NCI-H2171 (cell line): ENCODE results near the gene CASP9.

Source experiments
- DNase-seq: peaks from one replicate; lab custom pipeline; 2025; lab: John Stamatoyannopoulos, UW

CASP9 gene

GRCh38 chr1:15524021-15524282 lies at the start of gene CASP9:
CASP9 (minus strand) TSS chr1:15524215; CDS start chr1:15524200, 15 bp downstream.
- DNase-seq = no peak

GRCh38 chr1:15573477-15573876 lies 49.5 kb upstream of the CASP9 start:
- DNase-seq = no peak

- DNase-seq = no peak
These were observed 47.3 kb upstream of the CASP9 start for GRCh38 chr1:15571266-15571665.

- DNase-seq = no peak
These were observed 46.8 kb upstream of the CASP9 start for GRCh38 chr1:15570861-15571260.

GRCh38 chr1:15568387-15569073 lies 44.5 kb upstream of the CASP9 start:
- no peak for DNase-seq

- no peak for DNase-seq
These were observed 35.3 kb upstream of the CASP9 start for GRCh38 chr1:15559189-15559810.

- DNase-seq = no peak
These were observed 34.5 kb upstream of the CASP9 start for GRCh38 chr1:15558516-15558915.

- DNase-seq = no peak
These were observed 33.6 kb upstream of the CASP9 start for GRCh38 chr1:15557594-15557993.

GRCh38 chr1:15557008-15557407 lies 33.0 kb upstream of the CASP9 start:
- no peak for DNase-seq

GRCh38 chr1:15550573-15550972 lies 26.6 kb upstream of the CASP9 start:
- DNase-seq = no peak

GRCh38 chr1:15546641-15547040 lies 22.6 kb upstream of the CASP9 start:
- no peak for DNase-seq

- no peak for DNase-seq
These were observed 19.9 kb upstream of the CASP9 start for GRCh38 chr1:15543589-15544568.

- DNase-seq = no peak
These were observed 19.2 kb upstream of the CASP9 start for GRCh38 chr1:15543251-15543588.

- DNase-seq = no peak
These were observed 18.6 kb upstream of the CASP9 start for GRCh38 chr1:15542388-15543250.

GRCh38 chr1:15541231-15541792 lies 17.3 kb upstream of the CASP9 start:
- no peak for DNase-seq

GRCh38 chr1:15540186-15540585 lies 16.2 kb upstream of the CASP9 start:
- no peak for DNase-seq

GRCh38 chr1:15538771-15539170 lies 14.8 kb upstream of the CASP9 start:
- DNase-seq = no peak

- DNase-seq = no peak
These were observed 7.7 kb upstream of the CASP9 start for GRCh38 chr1:15531682-15532081.

- DNase-seq = no peak
These were observed 7.0 kb upstream of the CASP9 start for GRCh38 chr1:15531003-15531402.

GRCh38 chr1:15526490-15527339 lies 2.7 kb upstream of the CASP9 start, which contains the start of gene DNAJC16:
DNAJC16 (plus strand) TSS chr1:15526848; CDS start chr1:15529106, 2,258 bp downstream.
- peak; percentile 99 for DNase-seq

- DNase-seq = no peak
These were observed 2.0 kb upstream of the CASP9 start for GRCh38 chr1:15526021-15526489.
